Skeletal muscle tissue (tissue), 4 donors: ENCODE data around the gene TSC22D2. TPM values are rescaled to one million over a fixed set of nuclear protein-coding genes. Genes with fewer than 3 reads are reported as not detected.
A peak's percentile ranks its signal among the peaks of the same experiment; 100 is the strongest.

Experiments used
- H3K27ac ChIP-seq: one replicate; pipeline ENCODE4 v1.7.0; 2013; ENCODE audit warnings: mild to moderate bottlenecking, low read depth, low read length, inconsistent platforms
- H3K27me3 ChIP-seq, 3 donors: one replicate each; pipeline ENCODE4 v1.7.0; 2013; ENCODE audit warnings: low read length in 3 of 3; ENCODE audit not compliant: control insufficient read depth in 3 of 3, insufficient read depth in 3 of 3
- H3K36me3 ChIP-seq, 3 donors: one replicate each; pipeline ENCODE4 v1.7.0; 2013; ENCODE audit warnings: low read length in 3 of 3; ENCODE audit not compliant: control insufficient read depth in 3 of 3, insufficient read depth in 3 of 3
- H3K4me1 ChIP-seq, 3 donors: one replicate each; pipeline ENCODE4 v1.7.0; 2013; ENCODE audit warnings: low read length in 3 of 3, mild to moderate bottlenecking in 3 of 3; ENCODE audit not compliant: control insufficient read depth in 3 of 3, insufficient read depth in 3 of 3
- H3K4me3 ChIP-seq, 3 donors: one replicate each; pipeline ENCODE4 v1.7.0; 2013; ENCODE audit warnings: low read length in 3 of 3
- H3K9ac ChIP-seq, 3 donors: one replicate each; pipeline ENCODE4 v1.7.0; 2013; ENCODE audit warnings: low read length in 3 of 3, mild to moderate bottlenecking in 3 of 3, moderate library complexity in 2 of 3, low read depth in 1 of 3
- H3K9me3 ChIP-seq, 3 donors: one replicate each; pipeline ENCODE4 v1.7.0; 2013; ENCODE audit warnings: low read length in 3 of 3; ENCODE audit not compliant: control insufficient read depth in 3 of 3
- total RNA-seq: library from RNA; depleted of rRNA; stranded (reverse); fragments of >200 nt; gene quantifications from one replicate; pipeline ENCODE4 v1.2.3, GENCODE V29; 2014
- donor health status: Osteomylitis.

The TSC22D2 gene
- total RNA-seq, 1 donor from 2014 or later, result 12.0 TPM

DNA sequence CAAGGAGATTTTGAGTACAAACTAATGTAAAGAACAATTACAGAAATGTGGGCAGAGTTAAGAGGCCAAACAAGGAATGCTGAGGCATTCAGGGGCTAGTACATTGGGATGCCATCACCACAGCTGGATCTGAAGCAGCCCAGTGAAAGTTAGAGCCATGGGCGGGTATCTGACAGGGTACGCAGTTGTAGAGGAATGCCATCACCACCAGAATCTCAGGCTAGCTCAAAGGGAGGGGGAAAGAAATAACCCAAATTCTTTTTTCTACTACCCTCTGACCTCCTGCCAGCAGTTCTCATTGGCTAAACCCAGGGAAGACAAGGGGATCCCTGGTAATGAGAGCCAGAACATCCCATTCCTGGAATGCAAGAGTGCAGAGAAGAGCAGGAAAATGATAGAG is 9.0 kb upstream of the TSC22D2 start:
- H3K27ac ChIP-seq, result no peak overlapping the region
- H3K4me3 ChIP-seq, result no peak overlapping the region
- no peaks in the 10 kb centered on the region for H3K4me1 ChIP-seq
- H3K9me3 ChIP-seq, result no peaks in the 10 kb centered on the region
- no peaks in the 10 kb centered on the region for H3K36me3 ChIP-seq
- no peak overlapping the region for H3K9ac ChIP-seq
- no peaks in the 10 kb centered on the region for H3K27me3 ChIP-seq

DNA sequence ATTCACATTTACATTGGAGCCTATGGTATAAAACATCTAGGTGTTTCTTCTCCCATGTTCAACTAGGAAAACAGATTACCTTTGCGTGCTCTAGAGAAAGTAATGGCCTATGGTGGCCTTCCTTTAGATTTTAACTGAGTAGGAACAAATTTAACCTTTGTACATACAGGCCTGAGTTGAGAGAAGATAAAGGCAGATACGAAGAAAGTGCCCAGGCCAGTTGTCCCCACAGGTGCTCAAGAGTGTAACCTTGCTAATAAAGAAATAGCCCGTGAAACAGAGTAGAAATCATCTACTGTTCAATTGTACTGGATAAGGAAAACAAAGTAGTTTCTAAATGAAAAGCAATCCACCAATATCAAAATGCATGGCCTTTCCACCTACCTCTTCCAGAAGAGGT is 6.8 kb upstream of the TSC22D2 start:
- Histone ChIP-seq H3K9me3 (no peaks in the 10 kb centered on the region), H3K4me3 (no peak overlapping the region), H3K4me1 (no peaks in the 10 kb centered on the region), H3K36me3 (no peaks in the 10 kb centered on the region), H3K27ac (no peak overlapping the region), H3K9ac (no peak overlapping the region), H3K27me3 (no peaks in the 10 kb centered on the region)

DNA sequence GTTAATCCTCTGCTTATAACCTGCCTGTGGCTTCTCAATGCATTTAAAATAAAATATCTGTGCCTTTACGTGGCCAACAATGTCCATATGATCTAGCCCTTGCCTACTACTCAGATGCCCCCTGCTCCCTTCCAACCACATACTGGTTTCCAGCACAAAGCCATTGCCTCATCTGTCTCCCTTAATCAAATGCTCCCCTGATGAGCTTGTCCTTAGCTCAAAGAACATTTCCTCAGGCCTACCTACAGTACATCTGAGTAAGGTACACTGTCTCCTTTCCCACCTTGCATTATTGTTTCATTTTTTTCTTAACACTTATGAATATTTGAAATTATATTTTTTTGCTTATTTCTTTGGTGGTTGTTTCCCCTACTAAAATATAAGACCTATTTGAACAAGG is 5.9 kb upstream of the TSC22D2 start:
- no peaks in the 10 kb centered on the region for H3K4me1 ChIP-seq
- H3K27ac ChIP-seq, result no peak overlapping the region
- no peaks in the 10 kb centered on the region for H3K27me3 ChIP-seq
- no peak overlapping the region for H3K4me3 ChIP-seq
- no peaks in the 10 kb centered on the region for H3K9me3 ChIP-seq
- no peak overlapping the region for H3K9ac ChIP-seq
- H3K36me3 ChIP-seq, result no peaks in the 10 kb centered on the region

DNA sequence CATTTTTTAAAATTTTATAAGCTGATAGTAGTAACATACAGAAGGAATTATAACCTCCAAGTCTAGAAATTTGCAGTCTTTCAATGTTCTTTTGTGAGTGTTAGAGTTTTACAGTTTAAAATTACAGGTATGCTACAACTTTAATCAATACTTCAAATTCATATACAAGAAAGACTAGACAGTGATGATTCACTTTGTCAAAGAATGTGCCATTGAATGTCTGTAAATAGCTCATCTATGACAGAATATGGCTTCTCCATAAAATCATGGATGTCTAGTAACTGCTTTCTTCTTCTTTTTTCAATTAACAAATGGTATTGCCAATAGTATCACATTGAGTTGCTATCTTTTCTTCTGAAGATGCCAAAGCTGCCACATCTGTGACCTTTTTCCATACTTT is 4.1 kb upstream of the TSC22D2 start:
- Histone ChIP-seq H3K4me3 (no peak overlapping the region), H3K4me1 (no peaks in the 10 kb centered on the region), H3K27me3 (no peaks in the 10 kb centered on the region), H3K9ac (no peak overlapping the region), H3K36me3 (no peaks in the 10 kb centered on the region), H3K9me3 (no peaks in the 10 kb centered on the region), H3K27ac (no peak overlapping the region)

DNA sequence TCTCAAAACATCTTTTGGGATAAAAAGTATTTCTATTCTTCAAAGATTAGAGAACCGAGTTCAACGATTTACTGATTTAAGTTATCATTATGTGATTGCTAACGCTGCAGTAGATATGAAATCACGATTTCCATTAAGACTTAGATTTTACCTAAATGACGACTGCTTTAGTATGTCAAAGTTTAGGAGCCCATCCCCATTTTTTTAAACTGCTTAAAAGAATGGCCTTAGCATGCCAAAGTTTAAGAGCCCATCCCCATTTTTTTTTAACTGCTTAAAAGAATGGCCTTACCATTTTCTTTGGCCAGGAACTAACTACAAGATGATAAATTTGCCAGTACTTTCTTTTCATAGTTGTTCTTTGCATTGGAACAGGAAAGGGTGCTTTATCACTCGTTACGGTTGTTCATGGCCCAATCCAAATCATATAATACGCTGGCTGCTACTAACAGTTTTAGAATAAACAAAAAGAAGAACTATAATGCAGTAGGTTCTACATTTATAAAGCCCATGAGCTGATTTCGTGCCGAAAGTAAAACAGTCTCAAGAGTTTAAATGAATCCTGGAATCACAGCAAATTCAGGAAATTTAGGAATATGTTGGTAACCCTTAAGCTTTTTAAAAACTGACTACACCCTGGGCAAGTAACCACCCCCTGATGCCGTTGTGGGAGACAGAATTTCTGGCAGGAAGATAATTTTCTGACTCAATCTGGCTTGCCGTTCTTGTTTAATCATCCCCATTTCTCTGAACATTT is 869 bp upstream of the TSC22D2 start:
- peak overlapping the region; percentile 99 for H3K27ac ChIP-seq
- peaks cover 0 to 4% (median 0%) of the 10 kb centered on the region in 3 donors for H3K36me3 ChIP-seq
- H3K9ac ChIP-seq, result peak overlapping the region; percentile 75 to 89 (median 86)
- no peaks in the 10 kb centered on the region for H3K9me3 ChIP-seq
- no peaks in the 10 kb centered on the region for H3K27me3 ChIP-seq
- peak overlapping the region; percentile 59 to 86 (median 74) for H3K4me3 ChIP-seq
- H3K4me1 ChIP-seq, result peaks cover 3 to 14% (median 7%) of the 10 kb centered on the region in 3 donors

DNA sequence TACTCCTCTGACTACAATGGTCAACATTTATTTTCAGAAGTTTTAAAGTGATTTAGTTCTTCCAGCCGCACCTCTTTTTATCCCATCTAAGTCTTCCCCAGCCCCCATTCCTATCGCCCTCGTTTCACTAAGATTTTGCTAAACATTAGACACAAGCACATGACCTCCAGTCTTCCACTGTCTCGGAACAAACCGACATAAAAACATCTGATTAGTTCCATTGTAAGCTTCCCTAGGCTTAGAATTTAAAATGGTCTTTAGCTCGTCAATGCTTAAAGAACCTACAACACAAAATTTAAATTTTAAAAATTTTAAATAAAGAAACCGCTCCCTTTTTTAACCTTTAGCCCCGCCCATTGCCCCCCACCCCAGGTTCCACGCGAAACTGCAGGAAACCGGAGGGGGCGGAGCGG is 284 bp upstream of the TSC22D2 start:
- Histone ChIP-seq H3K36me3 (peaks cover 0 to 4% (median 0%) of the 10 kb centered on the region in 3 donors), H3K4me1 (peaks cover 7 to 17% (median 9%) of the 10 kb centered on the region in 3 donors), H3K9me3 (no peaks in the 10 kb centered on the region), H3K27me3 (no peaks in the 10 kb centered on the region), H3K9ac (peak overlapping the region; percentile 75 to 89 (median 86)), H3K4me3 (peak overlapping the region; percentile 59 to 86 (median 74)), H3K27ac (peak overlapping the region; percentile 99)

DNA sequence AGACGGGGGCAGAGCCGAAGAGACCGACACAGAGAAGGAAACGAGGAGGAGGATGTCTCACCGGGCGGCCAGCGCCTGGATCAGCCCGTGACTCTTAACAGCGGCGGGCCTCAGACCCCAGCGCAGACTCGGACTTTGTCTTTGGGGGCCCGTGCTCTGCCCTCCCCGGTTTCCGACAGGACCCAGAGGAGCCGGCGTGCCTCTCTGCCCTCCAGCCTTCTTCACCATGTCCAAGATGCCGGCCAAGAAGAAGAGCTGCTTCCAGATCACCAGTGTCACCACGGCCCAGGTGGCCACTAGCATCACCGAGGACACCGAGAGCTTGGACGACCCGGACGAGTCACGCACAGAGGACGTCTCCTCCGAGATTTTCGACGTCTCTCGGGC is 1.0 kb downstream of the TSC22D2 start:
- Histone ChIP-seq H3K4me3 (peak overlapping the region; percentile 96 to 98 (median 97)), H3K4me1 (peaks cover 8 to 22% (median 17%) of the 10 kb centered on the region in 3 donors), H3K27me3 (no peaks in the 10 kb centered on the region), H3K27ac (peak overlapping the region; percentile 99), H3K36me3 (peaks cover 0 to 4% (median 0%) of the 10 kb centered on the region in 3 donors), H3K9me3 (no peaks in the 10 kb centered on the region), H3K9ac (peak overlapping the region; percentile 94 to 98 (median 96))

DNA sequence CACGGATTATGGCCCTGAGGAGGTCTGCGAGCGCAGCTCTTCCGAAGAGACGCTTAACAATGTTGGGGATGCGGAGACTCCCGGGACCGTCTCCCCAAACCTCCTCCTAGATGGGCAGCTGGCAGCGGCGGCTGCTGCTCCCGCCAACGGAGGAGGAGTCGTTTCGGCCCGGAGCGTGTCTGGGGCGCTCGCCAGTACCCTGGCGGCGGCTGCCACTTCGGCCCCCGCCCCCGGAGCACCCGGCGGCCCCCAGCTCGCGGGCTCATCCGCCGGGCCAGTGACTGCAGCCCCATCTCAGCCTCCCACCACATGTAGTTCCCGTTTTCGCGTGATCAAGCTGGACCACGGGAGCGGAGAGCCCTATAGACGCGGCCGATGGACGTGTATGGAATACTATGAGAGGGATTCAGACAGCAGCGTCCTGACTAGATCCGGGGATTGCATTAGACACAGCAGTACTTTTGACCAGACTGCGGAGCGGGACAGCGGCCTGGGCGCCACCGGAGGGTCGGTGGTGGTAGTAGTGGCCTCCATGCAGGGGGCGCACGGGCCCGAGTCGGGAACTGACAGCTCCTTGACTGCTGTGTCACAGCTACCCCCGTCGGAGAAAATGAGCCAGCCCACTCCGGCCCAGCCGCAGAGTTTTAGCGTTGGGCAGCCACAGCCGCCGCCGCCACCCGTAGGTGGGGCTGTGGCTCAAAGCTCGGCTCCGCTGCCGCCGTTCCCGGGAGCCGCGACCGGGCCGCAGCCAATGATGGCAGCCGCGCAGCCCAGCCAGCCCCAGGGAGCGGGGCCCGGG is 1.6 kb downstream of the TSC22D2 start:
- Histone ChIP-seq H3K27me3 (no peaks in the 10 kb centered on the region), H3K9ac (peak overlapping the region; percentile 94 to 98 (median 96)), H3K36me3 (peaks cover 0 to 4% (median 0%) of the 10 kb centered on the region in 3 donors), H3K4me1 (peaks cover 12 to 26% (median 18%) of the 10 kb centered on the region in 3 donors), H3K4me3 (peak overlapping the region; percentile 96 to 98 (median 97)), H3K27ac (peak overlapping the region; percentile 99), H3K9me3 (no peaks in the 10 kb centered on the region)

DNA sequence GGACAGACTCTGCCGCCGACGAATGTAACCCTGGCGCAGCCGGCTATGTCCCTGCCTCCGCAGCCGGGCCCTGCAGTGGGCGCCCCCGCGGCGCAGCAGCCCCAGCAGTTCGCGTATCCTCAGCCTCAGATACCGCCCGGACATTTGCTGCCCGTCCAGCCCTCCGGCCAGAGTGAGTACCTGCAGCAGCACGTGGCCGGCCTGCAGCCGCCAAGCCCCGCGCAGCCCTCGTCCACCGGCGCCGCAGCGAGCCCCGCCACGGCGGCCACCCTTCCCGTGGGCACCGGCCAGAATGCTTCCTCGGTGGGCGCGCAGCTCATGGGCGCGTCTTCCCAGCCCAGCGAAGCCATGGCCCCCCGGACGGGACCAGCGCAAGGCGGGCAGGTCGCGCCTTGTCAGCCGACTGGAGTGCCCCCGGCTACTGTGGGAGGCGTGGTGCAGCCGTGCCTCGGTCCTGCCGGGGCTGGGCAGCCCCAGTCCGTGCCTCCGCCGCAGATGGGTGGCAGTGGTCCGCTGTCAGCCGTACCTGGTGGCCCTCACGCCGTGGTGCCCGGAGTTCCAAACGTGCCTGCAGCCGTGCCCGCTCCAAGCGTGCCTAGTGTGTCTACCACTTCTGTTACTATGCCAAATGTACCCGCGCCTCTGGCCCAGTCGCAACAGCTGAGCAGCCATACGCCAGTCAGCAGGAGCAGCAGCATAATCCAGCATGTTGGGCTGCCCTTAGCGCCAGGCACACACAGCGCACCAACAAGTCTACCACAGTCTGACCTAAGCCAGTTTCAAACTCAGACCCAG is 2.4 kb downstream of the TSC22D2 start:
- Histone ChIP-seq H3K36me3 (peaks cover 0 to 4% (median 0%) of the 10 kb centered on the region in 3 donors), H3K4me1 (peaks cover 12 to 26% (median 26%) of the 10 kb centered on the region in 3 donors), H3K27me3 (no peaks in the 10 kb centered on the region), H3K9ac (peak overlapping the region; percentile 94 to 98 (median 96)), H3K4me3 (peak overlapping the region; percentile 88 to 98 (median 97)), H3K9me3 (no peaks in the 10 kb centered on the region), H3K27ac (peak overlapping the region; percentile 99)
